PC-3 (cell line): ENCODE data around the gene ANK3. TPM values are rescaled to one million over a fixed set of nuclear protein-coding genes. Genes with fewer than 3 reads are reported as not detected.
A peak's percentile ranks its signal among the peaks of the same experiment; 100 is the strongest.

ENCODE experiments used
- ATAC-seq: fragments of 200-7000 bp; cut with Tn5 transposase; 2 replicates; pipeline ENCODE4 v1.9.1; 2020; ENCODE audit warnings: mild to moderate bottlenecking, moderate library complexity
- BruUV-seq: library from RNA; stranded (reverse); fragments of 400-500 nt; replicated peaks from 2 replicates; lab custom pipeline; 2021; lab: Mats Ljungman, UMichigan
- CTCF ChIA-PET: fragments of 300-600 bp; sonication (Branson Sonifier 250); formaldehyde crosslinking; loops from one replicate; lab custom pipeline; 2022; ENCODE audit warnings: antibody characterized with exemption; lab: Charles Lee
- POLR2A ChIA-PET: fragments of 300-600 bp; sonication (Branson Sonifier 250); formaldehyde crosslinking; loops from one replicate; lab custom pipeline; 2022; ENCODE audit warnings: antibody characterized with exemption; ENCODE audit not compliant: unreplicated experiment; lab: Charles Lee
- DNase-seq: peaks from one replicate; pipeline ENCODE4 v3.0.0-alpha.2; 2015
- H2AFZ ChIP-seq: fragments of 300-600 bp; sonication (generic); 2 replicates; pipeline ENCODE4 v1.6.0; 2016; ENCODE audit warnings: antibody characterized with exemption, low read length
- H3F3A ChIP-seq: fragments of 300-600 bp; sonication (generic); one replicate; pipeline ENCODE4 v1.6.0; 2017; ENCODE audit warnings: antibody characterized with exemption, low read length, control low read depth, mild to moderate bottlenecking; ENCODE audit not compliant: unreplicated experiment
- H3K27ac ChIP-seq: fragments of 300-600 bp; sonication (generic); 2 replicates; pipeline ENCODE4 v1.5.1; 2016; ENCODE audit warnings: mild to moderate bottlenecking, low read length
- H3K27me3 ChIP-seq: fragments of 300-600 bp; sonication (generic); 2 replicates; pipeline ENCODE4 v1.6.1; 2016; ENCODE audit warnings: low read length, mixed read lengths
- H3K36me3 ChIP-seq: fragments of 300-600 bp; sonication (generic); 2 replicates; pipeline ENCODE4 v1.6.1; 2016; ENCODE audit warnings: low read depth, mixed run types, low read length, mixed read lengths
- H3K4me1 ChIP-seq: fragments of 300-600 bp; sonication (generic); 2 replicates; pipeline ENCODE4 v1.5.1; 2016; ENCODE audit warnings: low read length; ENCODE audit not compliant: insufficient read depth
- H3K4me2 ChIP-seq: fragments of 300-600 bp; sonication (generic); 2 replicates; pipeline ENCODE4 v1.6.0; 2016; ENCODE audit warnings: low read length
- H3K4me3 ChIP-seq: fragments of 300-600 bp; sonication (generic); 2 replicates; pipeline ENCODE4 v1.5.1; 2016; ENCODE audit warnings: mild to moderate bottlenecking, low read length, mixed read lengths
- H3K79me2 ChIP-seq: fragments of 300-600 bp; sonication (generic); 2 replicates; pipeline ENCODE4 v1.6.1; 2017; ENCODE audit warnings: low read length, mixed read lengths
- H3K9ac ChIP-seq: fragments of 300-600 bp; sonication (generic); 2 replicates; pipeline ENCODE4 v1.6.0; 2016; ENCODE audit warnings: mild to moderate bottlenecking, low read length
- H3K9me2 ChIP-seq: fragments of 300-600 bp; sonication (generic); replicated peaks from 2 replicates; pipeline ENCODE4 v1.6.1; 2016; ENCODE audit warnings: mixed run types, low read length, mixed read lengths
- H3K9me3 ChIP-seq: fragments of 300-600 bp; sonication (generic); 2 replicates; pipeline ENCODE4 v1.6.1; 2016; ENCODE audit warnings: low read length, mixed read lengths
- H4K20me1 ChIP-seq: fragments of 300-600 bp; sonication (generic); 2 replicates; pipeline ENCODE4 v1.6.1; 2016; ENCODE audit warnings: low read length, mixed read lengths
- CTCF ChIP-seq: fragments of 300-600 bp; sonication (generic); conservative IDR thresholded peaks from 2 replicates; pipeline ENCODE4 v1.5.1; 2017; ENCODE audit warnings: antibody characterized with exemption, low read depth, mild to moderate bottlenecking, low read length
- EZH2 ChIP-seq: fragments of 300-600 bp; sonication (generic); IDR thresholded peaks from one replicate; pipeline ENCODE4 v1.6.1; 2017; ENCODE audit warnings: antibody characterized with exemption, mild to moderate bottlenecking, low read length; ENCODE audit not compliant: unreplicated experiment
- EZH2phosphoT487 ChIP-seq: fragments of 300-600 bp; sonication (generic); IDR thresholded peaks from 2 replicates; pipeline ENCODE4 v1.6.1; 2018; ENCODE audit warnings: mild to moderate bottlenecking, antibody characterized with exemption, low read length, borderline replicate concordance
- intact Hi-C: fragments of 100-400 bp; cut with micrococcal nuclease; formaldehyde crosslinking; loops from 2 replicates; pipeline ENCODE4 v1.9.0; 2023
- total RNA-seq: library from RNA; depleted of rRNA; stranded (reverse); fragments of >200 nt; gene quantifications from 2 replicates; pipeline ENCODE4 v1.2.3, GENCODE V29; 2014

Gene ANK3
- total RNA-seq, 1 experiment from 2014 or later = 29.5 TPM

GRCh38 chr10:60107308-60107976, 282.2 kb downstream of the ANK3 start:
- POLR2A ChIA-PET = no interaction called here
- ATAC-seq (no peak), DNase-seq (no peak)
- no peak for TF ChIP-seq EZH2phosphoT487
- no peak for TF ChIP-seq CTCF
- TF ChIP-seq EZH2 = no peak
- BruUV-seq = no TSS peak
- no peak overlapping the region for H2AFZ ChIP-seq
- H3K4me2 ChIP-seq = no peak overlapping the region
- H3K9me3 ChIP-seq = no peaks in the 10 kb centered on the region
- no peak overlapping the region for H3K9ac ChIP-seq
- H3K9me2 ChIP-seq = no peaks in the 10 kb centered on the region
- H3K27ac ChIP-seq = no peak overlapping the region
- CTCF ChIA-PET = no interaction called here
- no peaks in the 10 kb centered on the region for H3K79me2 ChIP-seq
- H3K27me3 ChIP-seq = no peaks in the 10 kb centered on the region
- H3K36me3 ChIP-seq = no peaks in the 10 kb centered on the region
- no peak overlapping the region for H3K4me3 ChIP-seq
- H3F3A ChIP-seq = no peaks in the 10 kb centered on the region
- H4K20me1 ChIP-seq = no peaks in the 10 kb centered on the region
- intact Hi-C loops = no loop called here
- H3K4me1 ChIP-seq = no peaks in the 10 kb centered on the region

- TF ChIP-seq EZH2phosphoT487 = no peak
- no peak for TF ChIP-seq CTCF
- no peak for TF ChIP-seq EZH2
- Histone ChIP-seq H3F3A (no peaks in the 10 kb centered on the region), H3K9ac (no peak overlapping the region), H3K27me3 (no peaks in the 10 kb centered on the region), H3K9me2 (no peaks in the 10 kb centered on the region), H3K4me2 (no peak overlapping the region), H3K27ac (no peak overlapping the region), H3K79me2 (no peaks in the 10 kb centered on the region), H3K9me3 (no peaks in the 10 kb centered on the region), H4K20me1 (no peaks in the 10 kb centered on the region), H2AFZ (no peak overlapping the region), H3K4me1 (no peaks in the 10 kb centered on the region), H3K36me3 (no peaks in the 10 kb centered on the region), H3K4me3 (no peak overlapping the region)
- no TSS peak for BruUV-seq
- ChIA-PET POLR2A (no interaction called here), CTCF (no interaction called here)
- no peak for ATAC-seq
- intact Hi-C loops = no loop called here
- no peak for DNase-seq
Observed at GRCh38 chr10:60105295-60105695, 284.4 kb downstream of the ANK3 start.

- Histone ChIP-seq H3K9me3 (no peaks in the 10 kb centered on the region), H3K4me1 (peaks cover 9% of the 10 kb centered on the region), H3F3A (no peaks in the 10 kb centered on the region), H3K9me2 (no peaks in the 10 kb centered on the region), H3K4me3 (no peak overlapping the region), H3K36me3 (no peaks in the 10 kb centered on the region), H3K27me3 (no peaks in the 10 kb centered on the region), H4K20me1 (no peaks in the 10 kb centered on the region), H3K79me2 (no peaks in the 10 kb centered on the region), H3K9ac (no peak overlapping the region), H3K27ac (no peak overlapping the region), H2AFZ (no peak overlapping the region), H3K4me2 (no peak overlapping the region)
- ChIA-PET CTCF (interaction anchor here (0.7 to 1.0 kb wide), 2 partner anchors 12 to 107 kb away, joined by 3 to 4 read pairs; no protein-coding TSS in a partner anchor), POLR2A (no interaction called here)
- intact Hi-C loops = no loop called here
- BruUV-seq = no TSS peak
- ATAC-seq = no peak
- TF ChIP-seq EZH2phosphoT487 (no peak), CTCF (peak; percentile 50), EZH2 (no peak)
- DNase-seq = peak; percentile 49
Observed at GRCh38 chr10:60101821-60102220, 287.9 kb downstream of the ANK3 start.
